A549 (cell line): ENCODE data around the gene UBE2B. TPM values are rescaled to one million over a fixed set of nuclear protein-coding genes. Genes with fewer than 3 reads are reported as not detected.

ENCODE experiments used
- ATAC-seq, 2 experiments: fragments of 200-7000 bp in 1 of 2; fragments of >200 bp in 1 of 2; cut with Nextera tagmentation in 1 of 2; cut with Tn5 transposase in 1 of 2; 3 replicates each; pipeline versions ENCODE4 v1.8.0 to v1.9.1; 2018 to 2020; ENCODE audit warnings: mild to moderate bottlenecking in 1 of 2, moderate library complexity in 1 of 2
- CTCF ChIA-PET: fragments of 300-600 bp; sonication (Branson Sonifier 250); formaldehyde crosslinking; extraction: SDS; loops from one replicate; lab custom pipeline; 2021; ENCODE audit warnings: antibody characterized with exemption, inconsistent platforms; lab: Yijun Ruan, JAX
- POLR2A ChIA-PET: fragments of 350-600 bp; formaldehyde crosslinking; extraction: SDS; loops from one replicate; lab custom pipeline; 2021; ENCODE audit warnings: antibody characterized with exemption, inconsistent platforms; lab: Yijun Ruan, JAX
- DNase-seq, 2 experiments: peaks; one replicate each; pipeline versions ENCODE4 v3.0.0 to v3.0.0-alpha.2; 2011 to 2016; ENCODE audit warnings: low read depth in 1 of 2, low spot score in 1 of 2
- FAIRE-seq: peaks from 2 replicates; lab custom pipeline; 2011; peaks lifted over from hg19 to GRCh38; lab: Jason Lieb, UNC
- H3K27ac ChIP-seq, 2 experiments: fragments of >200 bp; sonication (Bioruptor Twin); formaldehyde crosslinking; 3 replicates each; pipeline ENCODE4 v1.5.1; 2016 to 2017
- H3K4me1 ChIP-seq: fragments of >200 bp; sonication (Bioruptor Twin); formaldehyde crosslinking; 3 replicates; pipeline ENCODE4 v1.6.1; 2016
- H3K4me2 ChIP-seq: fragments of >200 bp; sonication (Bioruptor Twin); formaldehyde crosslinking; 3 replicates; pipeline ENCODE4 v1.6.1; 2016
- H3K4me3 ChIP-seq: fragments of >200 bp; sonication (Bioruptor Twin); formaldehyde crosslinking; 3 replicates; pipeline ENCODE4 v1.5.1; 2016
- H3K9me3 ChIP-seq: fragments of >200 bp; sonication (Bioruptor Twin); formaldehyde crosslinking; 3 replicates; pipeline ENCODE4 v1.6.1; 2016
- BCL3 ChIP-seq: fragments of >200 bp; sonication (Bioruptor Twin); formaldehyde crosslinking; IDR thresholded peaks from 3 replicates; pipeline ENCODE4 v1.6.1; 2016
- CBX2 ChIP-seq: fragments of 200-600 bp; sonication (generic); IDR thresholded peaks from 2 replicates; pipeline ENCODE4 v1.6.1; 2016; ENCODE audit warnings: low read depth, mild to moderate bottlenecking, borderline replicate concordance
- CEBPB ChIP-seq, 2 experiments: fragments of >200 bp in 1 of 2; sonication (Bioruptor Twin) in 1 of 2; formaldehyde crosslinking in 1 of 2; IDR thresholded peaks; 2 replicates each; pipeline ENCODE4 v1.6.1; 2012 to 2016
- CHD2 ChIP-seq: fragments of 150-350 bp; IDR thresholded peaks from 2 replicates; pipeline ENCODE4 v1.6.1; 2014; ENCODE audit warnings: low read length; ENCODE audit not compliant: partially characterized antibody
- E2F6 ChIP-seq: IDR thresholded peaks from 2 replicates; pipeline ENCODE4 v1.6.1; 2012; ENCODE audit warnings: low read depth, borderline replicate concordance
- EHF ChIP-seq: fragments of 250-450 bp; sonication (Bioruptor Pico); IDR thresholded peaks from 2 replicates; pipeline ENCODE4 v1.5.0; 2020; ENCODE audit warnings: mild to moderate bottlenecking
- EHMT2 ChIP-seq: fragments of 200-600 bp; sonication (generic); IDR thresholded peaks from 2 replicates; pipeline ENCODE4 v1.6.1; 2016; ENCODE audit warnings: antibody characterized with exemption, low read depth, mild to moderate bottlenecking, moderate library complexity
- ELK1 ChIP-seq: fragments of 150-350 bp; IDR thresholded peaks from 2 replicates; pipeline ENCODE4 v1.6.1; 2014; ENCODE audit warnings: low read depth, mild to moderate bottlenecking, low read length
- ESRRA ChIP-seq: fragments of 150-350 bp; IDR thresholded peaks from 2 replicates; pipeline ENCODE4 v1.6.1; 2014; ENCODE audit warnings: mild to moderate bottlenecking, low read length, borderline replicate concordance
- FOSB ChIP-seq: fragments of 250-450 bp; sonication (Bioruptor Pico); IDR thresholded peaks from 2 replicates; pipeline ENCODE4 v1.5.0; 2020; ENCODE audit warnings: mild to moderate bottlenecking, moderate library complexity
- GATA3 ChIP-seq: IDR thresholded peaks from 2 replicates; pipeline ENCODE4 v1.6.1; 2012; ENCODE audit warnings: borderline replicate concordance
- HDAC2 ChIP-seq: fragments of 200-600 bp; sonication (generic); IDR thresholded peaks from 2 replicates; pipeline ENCODE4 v1.6.1; 2016
- HMGXB4 ChIP-seq: fragments of 250-450 bp; sonication (Bioruptor Pico); IDR thresholded peaks from 2 replicates; pipeline ENCODE4 v1.5.0; 2021; ENCODE audit warnings: mild to moderate bottlenecking, moderate library complexity, borderline replicate concordance
- HOXB13 ChIP-seq: fragments of 250-450 bp; sonication (Bioruptor Pico); IDR thresholded peaks from 2 replicates; pipeline ENCODE4 v1.5.0; 2020; ENCODE audit warnings: low read depth, mild to moderate bottlenecking, moderate library complexity
- HOXB5 ChIP-seq: fragments of 250-450 bp; sonication (Bioruptor Pico); IDR thresholded peaks from 2 replicates; pipeline ENCODE4 v1.5.0; 2020; ENCODE audit warnings: mild to moderate bottlenecking, moderate library complexity
- MAFK ChIP-seq: fragments of 450-650 bp; IDR thresholded peaks from 2 replicates; pipeline ENCODE4 v1.6.1; 2014; ENCODE audit not compliant: partially characterized antibody
- MAX ChIP-seq: IDR thresholded peaks from 2 replicates; pipeline ENCODE4 v1.6.1; 2012
- PHF8 ChIP-seq: fragments of 200-600 bp; sonication (generic); IDR thresholded peaks from 2 replicates; pipeline ENCODE4 v1.6.1; 2016; ENCODE audit warnings: low read depth, mild to moderate bottlenecking, antibody characterized with exemption, moderate library complexity, borderline replicate concordance
- POLR2AphosphoS2 ChIP-seq: conservative IDR thresholded peaks from 2 replicates; pipeline ENCODE4 v1.6.1; 2012; ENCODE audit warnings: low read length, improper control_type of control experiment, inconsistent platforms
- RCOR1 ChIP-seq: fragments of 150-350 bp; IDR thresholded peaks from 2 replicates; pipeline ENCODE4 v1.6.1; 2014; ENCODE audit warnings: antibody characterized with exemption, low read length, low read depth
- REST ChIP-seq: fragments of 200-600 bp; sonication (generic); IDR thresholded peaks from 2 replicates; pipeline ENCODE4 v1.6.1; 2016; ENCODE audit warnings: antibody characterized with exemption, mild to moderate bottlenecking, moderate library complexity
- ZFP36 ChIP-seq: fragments of 450-650 bp; IDR thresholded peaks from 2 replicates; pipeline ENCODE4 v1.6.1; 2014; ENCODE audit warnings: borderline replicate concordance; ENCODE audit not compliant: partially characterized antibody
- ZNF302 ChIP-seq: fragments of 250-450 bp; sonication (Bioruptor Pico); IDR thresholded peaks from 2 replicates; pipeline ENCODE4 v1.9.0; 2021; ENCODE audit warnings: inconsistent platforms, mild to moderate bottlenecking, moderate library complexity
- WGBS: methylation state at CpG from one replicate; pipeline ENCODE4 v1.1.6; 2017; ENCODE audit errors: missing lambda C conversion rate; 5-methylcytosine and 5-hydroxymethylcytosine counted together
- polyA plus RNA-seq, 4 experiments: library from polyadenylated mRNA; depleted of rRNA in 3 of 4; stranded (reverse); fragments of >200 nt; fragmentation: RNase III in 1 of 4; extraction: RNeasy Plus Mini Kit Qiagen cat#74134 plus additional on column Dnase treatment in 1 of 4; gene quantifications; 2 replicates in 3 of 4; 3 replicates in 1 of 4; pipeline ENCODE4 v1.2.3, GENCODE V29; 2011 to 2017

Gene UBE2B
- polyA plus RNA-seq, 2 of the 4 experiments (the other 2 are of a cell fraction): 61.1 to 104 TPM

GRCh38 chr5:134427540-134428041, 56.2 kb downstream of the UBE2B start:
- FAIRE-seq (no peak), DNase-seq (no peak), ATAC-seq (no peak)
- WGBS: 79% methylated on average over 9 of the region's 9 CpGs
- ChIA-PET POLR2A (no interaction called here), CTCF (interaction anchor here (0.7 to 3.3 kb wide), 6 partner anchors 9 to 93 kb away, joined by 3 to 24 read pairs (median 4); partner anchors contain the start of gene CDKN2AIPNL)
- Histone ChIP-seq H3K4me2 (no peak overlapping the region), H3K4me3 (no peak overlapping the region), H3K4me1 (no peaks in the 10 kb centered on the region), H3K27ac (no peak overlapping the region), H3K9me3 (no peaks in the 10 kb centered on the region)
- TF ChIP-seq ZFP36 (no peak), EHF (no peak), GATA3 (no peak), EHMT2 (no peak), CEBPB (IDR thresholded peaks at IDR 0.05) (no peak), CHD2 (no peak), HOXB5 (CRISPR knock-in tag) (no peak), E2F6 (no peak), REST (no peak), BCL3 (no peak), RCOR1 (no peak), ZNF302 (CRISPR knock-in tag) (no peak), ELK1 (no peak), HOXB13 (CRISPR knock-in tag) (no peak), HMGXB4 (CRISPR knock-in tag) (no peak), PHF8 (no peak)

GRCh38 chr5:134430001-134430569, 58.7 kb downstream of the UBE2B start:
- Histone ChIP-seq H3K27ac (no peak overlapping the region), H3K4me3 (no peak overlapping the region)
- POLR2A ChIA-PET: no interaction called here
- TF ChIP-seq FOSB (CRISPR knock-in tag) (no peak), MAFK (no peak), HMGXB4 (CRISPR knock-in tag) (no peak), MAX (no peak), E2F6 (no peak), CHD2 (no peak), PHF8 (no peak), HDAC2 (no peak), CBX2 (no peak), POLR2AphosphoS2 (no peak), ESRRA (no peak)
- TF ChIP-seq, all 56 proteins: peak for 0
- DNase-seq (no peak), ATAC-seq (no peak), FAIRE-seq (no peak)
- no peak overlapping the region for H3K4me2 ChIP-seq
- H3K9me3 ChIP-seq: no peaks in the 10 kb centered on the region
- CTCF ChIA-PET: interaction anchor here (1.1 to 3.3 kb wide), 4 partner anchors 19 to 146 kb away, joined by 3 to 24 read pairs (median 4); partner anchors contain the start of gene CDKN2AIPNL
- WGBS: 55% methylated on average over 5 of the region's 5 CpGs
- H3K4me1 ChIP-seq: peaks cover 6% of the 10 kb centered on the region; the same call in 2 of the 3 replicates
